ENCODE measurements around the gene TP53TG5. TPM values are rescaled to one million over a fixed set of nuclear protein-coding genes. Genes with fewer than 3 reads are reported as not detected.
"Not testable (repeated sequence)": the region's sequence is repeated elsewhere in the genome, so short reads cannot be mapped to it uniquely, and the experiment has no call there.

TP53TG5 gene
- total and polyA plus RNA-seq, 3 donors from 2014 or later, result 6.4 to 28.2 (median 12.3) TPM

DNA sequence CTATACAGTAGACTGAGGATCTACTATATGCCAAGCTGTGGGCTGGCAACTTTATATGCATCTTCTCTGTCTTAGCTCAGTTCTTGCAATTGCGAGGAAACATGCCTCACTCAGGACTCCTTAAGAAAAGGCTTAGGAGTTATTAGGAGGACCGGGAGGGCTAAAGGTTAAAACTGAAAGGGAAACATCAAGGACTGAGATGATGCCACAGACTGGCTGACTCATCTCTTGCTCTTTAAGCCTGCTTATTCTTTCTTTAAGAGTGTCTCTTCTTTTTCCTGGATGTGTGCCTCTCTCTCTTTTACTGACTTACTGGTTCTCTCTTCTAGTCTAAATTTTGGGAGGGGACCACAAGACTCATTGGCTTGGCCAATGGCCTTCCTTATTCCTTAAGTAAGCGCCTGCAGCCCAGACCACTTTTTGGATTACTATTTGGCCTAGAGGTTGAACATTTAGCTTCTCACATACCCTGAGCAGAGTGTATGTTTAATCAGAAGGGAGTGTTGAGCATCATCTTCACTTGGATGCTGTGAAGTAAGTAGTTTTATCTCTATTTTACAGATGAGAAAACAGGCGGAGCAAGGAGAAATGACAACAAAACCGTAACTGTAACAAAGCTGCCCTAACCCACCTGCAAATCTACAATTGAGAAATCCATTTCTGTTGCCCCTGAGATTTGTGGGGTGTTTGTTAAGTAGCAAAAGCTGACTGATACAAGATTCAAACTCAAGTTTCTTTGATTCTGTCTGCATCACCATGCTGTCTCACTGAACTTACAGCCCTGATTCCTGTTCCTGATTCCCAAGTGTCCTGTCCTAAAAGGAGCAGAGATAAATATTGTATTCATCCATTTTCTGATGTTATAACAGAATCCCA, 22.7 kb downstream of the TP53TG5 start:
- TF ChIP-seq POLR2A (IDR thresholded peaks at IDR 0.05), result no peak
- TF ChIP-seq, protein P1, sequence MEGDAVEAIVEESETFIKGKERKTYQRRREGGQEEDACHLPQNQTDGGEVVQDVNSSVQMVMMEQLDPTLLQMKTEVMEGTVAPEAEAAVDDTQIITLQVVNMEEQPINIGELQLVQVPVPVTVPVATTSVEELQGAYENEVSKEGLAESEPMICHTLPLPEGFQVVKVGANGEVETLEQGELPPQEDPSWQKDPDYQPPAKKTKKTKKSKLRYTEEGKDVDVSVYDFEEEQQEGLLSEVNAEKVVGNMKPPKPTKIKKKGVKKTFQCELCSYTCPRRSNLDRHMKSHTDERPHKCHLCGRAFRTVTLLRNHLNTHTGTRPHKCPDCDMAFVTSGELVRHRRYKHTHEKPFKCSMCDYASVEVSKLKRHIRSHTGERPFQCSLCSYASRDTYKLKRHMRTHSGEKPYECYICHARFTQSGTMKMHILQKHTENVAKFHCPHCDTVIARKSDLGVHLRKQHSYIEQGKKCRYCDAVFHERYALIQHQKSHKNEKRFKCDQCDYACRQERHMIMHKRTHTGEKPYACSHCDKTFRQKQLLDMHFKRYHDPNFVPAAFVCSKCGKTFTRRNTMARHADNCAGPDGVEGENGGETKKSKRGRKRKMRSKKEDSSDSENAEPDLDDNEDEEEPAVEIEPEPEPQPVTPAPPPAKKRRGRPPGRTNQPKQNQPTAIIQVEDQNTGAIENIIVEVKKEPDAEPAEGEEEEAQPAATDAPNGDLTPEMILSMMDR (IDR thresholded peaks at IDR 0.05), result no peak
- intact Hi-C loops (cut with DNase I; ENCODE audit: low total_unique reads), result loop anchor here (2.0 kb wide), 1 partner anchor 63 kb away; no protein-coding TSS in a partner anchor
- no peaks in the 10 kb centered on the region for H3K36me3 ChIP-seq (ENCODE audit: low read depth, missing control alignments)
- no peak for DNase-seq
- H3K4me3 ChIP-seq, result no peak overlapping the region
- WGBS, 2 donors, result 55 to 90% methylated on average over 5 of the region's 5 CpGs
- peaks cover 23% of the 10 kb centered on the region for H3K4me1 ChIP-seq
- H3K27ac ChIP-seq, result no peak overlapping the region
- H3K9me3 ChIP-seq, result no peaks in the 10 kb centered on the region
- H3K27me3 ChIP-seq, result no peaks in the 10 kb centered on the region

DNA sequence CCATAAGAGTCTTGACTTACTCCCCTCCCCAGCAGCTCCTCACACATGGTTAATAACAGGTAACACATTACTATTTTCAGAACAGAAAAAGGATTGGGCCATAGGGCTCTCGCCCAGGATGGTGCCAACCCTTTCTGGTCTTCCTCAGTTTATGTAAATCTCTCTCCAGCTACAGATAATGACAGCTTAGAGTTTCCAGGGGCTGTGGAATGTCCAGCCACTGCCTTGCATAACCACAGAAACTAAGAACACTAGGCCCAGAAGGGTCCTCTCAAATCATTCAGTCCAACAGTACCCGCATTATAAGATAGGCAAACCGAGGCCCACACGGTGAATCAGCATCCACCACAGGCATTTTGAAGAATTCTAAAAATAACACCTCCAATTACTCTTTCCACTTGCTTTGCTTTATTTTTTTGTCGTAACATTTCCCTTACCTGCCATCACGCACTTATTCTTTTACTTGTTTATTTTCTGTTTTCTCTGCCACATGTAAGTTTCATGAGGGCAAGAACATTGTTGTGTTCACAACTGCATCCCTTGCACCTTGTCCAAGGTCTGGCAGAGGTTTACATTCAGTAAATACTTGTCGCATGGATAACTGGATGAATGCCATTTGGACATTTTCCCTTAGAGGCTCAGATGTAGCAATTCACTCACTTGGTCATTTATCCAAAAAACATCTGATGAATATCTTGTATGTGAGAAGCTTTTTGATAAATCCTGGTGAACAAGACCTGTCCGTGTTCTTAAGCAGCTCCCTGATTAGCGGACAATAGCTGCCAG, 23.5 kb downstream of the TP53TG5 start:
- Histone ChIP-seq H3K4me1 (peaks cover 21% of the 10 kb centered on the region), H3K27me3 (no peaks in the 10 kb centered on the region), H3K4me3 (no peak overlapping the region), H3K36me3 (ENCODE audit: low read depth, missing control alignments) (no peaks in the 10 kb centered on the region), H3K27ac (no peak overlapping the region), H3K9me3 (no peaks in the 10 kb centered on the region)
- intact Hi-C loops (cut with DNase I; ENCODE audit: low total_unique reads), result loop anchor here (2.0 kb wide), 1 partner anchor 64 kb away; no protein-coding TSS in a partner anchor
- TF ChIP-seq, protein P1 (IDR thresholded peaks at IDR 0.05), result no peak
- no peak for TF ChIP-seq POLR2A (IDR thresholded peaks at IDR 0.05)
- DNase-seq, result no peak
- WGBS, 2 donors, result 79 to 80% methylated on average over 9 of the region's 9 CpGs

DNA sequence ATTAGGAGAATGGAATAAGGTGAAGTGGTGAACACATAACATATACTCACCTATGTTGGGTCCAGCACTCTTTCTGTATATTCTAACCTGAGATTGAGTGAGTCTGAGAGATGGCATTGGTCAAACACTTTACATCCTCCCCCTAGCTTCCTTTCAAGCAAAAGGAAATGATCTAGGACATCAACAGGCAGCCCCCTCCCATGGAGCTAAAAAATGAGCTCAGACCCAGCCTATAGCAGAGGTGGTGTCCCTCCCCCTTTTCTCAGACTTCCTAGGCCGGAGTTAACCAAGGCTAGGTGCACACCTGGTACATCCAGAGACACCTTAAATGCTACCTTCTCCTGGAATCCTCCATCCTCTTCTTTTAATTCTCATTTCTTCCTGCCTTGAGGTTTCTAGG, 24.4 kb downstream of the TP53TG5 start:
- Histone ChIP-seq H3K9me3 (no peaks in the 10 kb centered on the region), H3K4me3 (no peak overlapping the region), H3K4me1 (peaks cover 12% of the 10 kb centered on the region), H3K36me3 (ENCODE audit: low read depth, missing control alignments) (no peaks in the 10 kb centered on the region), H3K27me3 (no peaks in the 10 kb centered on the region), H3K27ac (no peak overlapping the region)
- WGBS, 2 donors, result 83 to 89% methylated on average over 1 of the region's 1 CpG
- intact Hi-C loops (cut with DNase I; ENCODE audit: low total_unique reads), result loop anchor here (2.0 kb wide), 1 partner anchor 65 kb away; no protein-coding TSS in a partner anchor
- TF ChIP-seq, protein P1 (IDR thresholded peaks at IDR 0.05), result no peak
- TF ChIP-seq POLR2A (IDR thresholded peaks at IDR 0.05), result no peak
- DNase-seq, result no peak

DNA sequence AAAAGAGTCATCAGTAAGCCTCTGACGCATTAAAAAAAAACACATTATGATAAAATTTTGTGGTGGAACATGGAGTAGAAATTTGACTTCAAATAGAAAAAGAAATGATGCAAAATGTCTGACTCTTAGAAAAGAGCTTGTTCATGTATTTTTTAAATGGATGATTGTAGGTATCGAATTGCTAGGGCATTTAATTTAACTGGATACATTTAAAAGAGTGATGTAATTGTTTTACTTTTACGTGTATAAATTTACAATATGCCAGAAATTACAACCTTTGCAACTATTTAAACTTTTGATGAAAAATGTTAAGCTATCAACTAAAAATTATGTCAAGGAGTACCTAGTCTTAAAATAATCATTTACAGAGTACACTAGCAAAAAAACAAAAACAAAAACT, 25.4 kb downstream of the TP53TG5 start:
- Histone ChIP-seq H3K4me3 (no peak overlapping the region), H3K27me3 (no peaks in the 10 kb centered on the region), H3K9me3 (no peaks in the 10 kb centered on the region), H3K36me3 (ENCODE audit: low read depth, missing control alignments) (no peaks in the 10 kb centered on the region), H3K27ac (no peak overlapping the region), H3K4me1 (peaks cover 2% of the 10 kb centered on the region)
- DNase-seq, result no peak
- TF ChIP-seq POLR2A (IDR thresholded peaks at IDR 0.05), result no peak
- TF ChIP-seq, protein P1 (IDR thresholded peaks at IDR 0.05), result no peak
- WGBS, 2 donors, result 82 to 88% methylated on average over 3 of the region's 3 CpGs
- intact Hi-C loops (cut with DNase I; ENCODE audit: low total_unique reads), result no loop called here

DNA sequence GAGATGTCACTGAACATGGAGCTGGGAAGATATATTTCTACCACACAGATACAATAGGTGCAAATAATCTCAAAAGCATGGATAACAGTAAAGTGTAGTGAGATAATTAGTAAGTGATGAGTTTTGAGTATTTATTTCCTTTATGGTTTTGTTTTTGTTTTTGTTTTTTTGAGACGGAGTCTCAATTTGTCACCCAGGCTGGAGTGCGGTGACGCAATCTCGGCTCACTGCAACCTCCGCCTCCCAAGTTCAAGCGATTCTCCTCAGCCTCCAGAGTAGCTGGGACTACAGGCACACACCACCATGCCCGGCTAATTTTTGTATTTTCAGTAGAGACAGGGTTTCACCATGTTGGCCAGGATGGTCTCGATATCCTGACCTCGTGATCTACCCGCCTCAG, 27.3 kb downstream of the TP53TG5 start:
- DNase-seq; intact Hi-C loops (cut with DNase I; ENCODE audit: low total_unique reads); H3K36me3 ChIP-seq (ENCODE audit: low read depth, missing control alignments); H3K27ac ChIP-seq; H3K9me3 ChIP-seq; H3K4me3 ChIP-seq; H3K27me3 ChIP-seq; H3K4me1 ChIP-seq: not testable (repeated sequence)
- WGBS, 2 donors, result 91 to 93% methylated on average over 10 of the region's 10 CpGs

Data from testis (tissue), 3 donors.